Fibroblast of skin of left biceps (primary cell): Measurements from ENCODE around the gene STAB2.
A peak's percentile ranks its signal among the peaks of the same experiment; 100 is the strongest.

Experiments
- DNase-seq, 2 experiments: peaks; one replicate each; pipeline ENCODE4 v3.0.0-alpha.2; 2013; ENCODE audit warnings: low read depth in 2 of 2

The STAB2 gene, protein sequence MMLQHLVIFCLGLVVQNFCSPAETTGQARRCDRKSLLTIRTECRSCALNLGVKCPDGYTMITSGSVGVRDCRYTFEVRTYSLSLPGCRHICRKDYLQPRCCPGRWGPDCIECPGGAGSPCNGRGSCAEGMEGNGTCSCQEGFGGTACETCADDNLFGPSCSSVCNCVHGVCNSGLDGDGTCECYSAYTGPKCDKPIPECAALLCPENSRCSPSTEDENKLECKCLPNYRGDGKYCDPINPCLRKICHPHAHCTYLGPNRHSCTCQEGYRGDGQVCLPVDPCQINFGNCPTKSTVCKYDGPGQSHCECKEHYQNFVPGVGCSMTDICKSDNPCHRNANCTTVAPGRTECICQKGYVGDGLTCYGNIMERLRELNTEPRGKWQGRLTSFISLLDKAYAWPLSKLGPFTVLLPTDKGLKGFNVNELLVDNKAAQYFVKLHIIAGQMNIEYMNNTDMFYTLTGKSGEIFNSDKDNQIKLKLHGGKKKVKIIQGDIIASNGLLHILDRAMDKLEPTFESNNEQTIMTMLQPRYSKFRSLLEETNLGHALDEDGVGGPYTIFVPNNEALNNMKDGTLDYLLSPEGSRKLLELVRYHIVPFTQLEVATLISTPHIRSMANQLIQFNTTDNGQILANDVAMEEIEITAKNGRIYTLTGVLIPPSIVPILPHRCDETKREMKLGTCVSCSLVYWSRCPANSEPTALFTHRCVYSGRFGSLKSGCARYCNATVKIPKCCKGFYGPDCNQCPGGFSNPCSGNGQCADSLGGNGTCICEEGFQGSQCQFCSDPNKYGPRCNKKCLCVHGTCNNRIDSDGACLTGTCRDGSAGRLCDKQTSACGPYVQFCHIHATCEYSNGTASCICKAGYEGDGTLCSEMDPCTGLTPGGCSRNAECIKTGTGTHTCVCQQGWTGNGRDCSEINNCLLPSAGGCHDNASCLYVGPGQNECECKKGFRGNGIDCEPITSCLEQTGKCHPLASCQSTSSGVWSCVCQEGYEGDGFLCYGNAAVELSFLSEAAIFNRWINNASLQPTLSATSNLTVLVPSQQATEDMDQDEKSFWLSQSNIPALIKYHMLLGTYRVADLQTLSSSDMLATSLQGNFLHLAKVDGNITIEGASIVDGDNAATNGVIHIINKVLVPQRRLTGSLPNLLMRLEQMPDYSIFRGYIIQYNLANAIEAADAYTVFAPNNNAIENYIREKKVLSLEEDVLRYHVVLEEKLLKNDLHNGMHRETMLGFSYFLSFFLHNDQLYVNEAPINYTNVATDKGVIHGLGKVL (N-terminal part only)

GRCh38 chr12:103586791-103587370 lies at the start of gene STAB2:
TSS of gene STAB2 (plus strand) at chr12:103587273. CDS start at chr12:103587477, 204 bp downstream.
- DNase-seq, result no peak

DNA sequence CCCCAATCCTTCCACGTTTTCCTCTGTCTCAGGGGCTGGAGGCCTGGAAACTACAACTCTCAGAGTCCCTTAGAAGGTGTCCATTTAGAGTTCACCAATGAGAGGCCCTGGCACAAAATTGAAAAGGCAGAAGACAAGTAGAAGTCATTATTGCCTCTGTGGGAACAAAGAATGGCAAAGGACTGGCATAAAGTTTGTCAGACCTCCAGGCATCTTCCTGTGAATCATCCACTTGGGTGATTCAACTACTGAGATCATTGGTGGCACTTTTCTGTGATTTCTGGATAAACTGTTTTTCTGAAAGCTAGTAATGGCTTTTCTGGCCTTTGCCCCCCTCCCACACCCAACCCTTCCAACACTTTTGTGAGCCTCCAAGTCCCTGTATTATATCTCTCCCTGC lies 48.7 kb upstream of the STAB2 start:
- no peak for DNase-seq

- no peak for DNase-seq
Observed at GRCh38 chr12:103540319-103540718, 46.8 kb upstream of the STAB2 start.

DNA sequence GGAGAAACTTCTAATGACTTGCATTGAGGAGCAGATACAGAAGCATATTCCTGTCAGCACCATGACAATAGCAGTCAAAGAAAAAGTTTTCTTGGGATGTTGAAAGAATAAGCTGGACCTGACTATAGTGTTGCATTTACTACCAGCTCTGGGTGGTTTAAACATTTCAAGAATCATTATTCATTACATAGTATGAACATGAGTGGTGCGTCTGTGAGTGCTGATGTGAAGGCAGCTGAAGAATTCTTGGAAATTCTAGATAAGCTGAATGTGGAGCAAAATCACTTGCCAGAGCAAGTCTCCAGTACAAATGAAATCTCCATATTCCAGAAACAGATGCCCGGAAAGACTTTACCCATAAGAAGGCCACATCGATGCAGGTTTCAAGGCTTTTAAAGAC lies 45.0 kb upstream of the STAB2 start:
- no peak for DNase-seq

DNA sequence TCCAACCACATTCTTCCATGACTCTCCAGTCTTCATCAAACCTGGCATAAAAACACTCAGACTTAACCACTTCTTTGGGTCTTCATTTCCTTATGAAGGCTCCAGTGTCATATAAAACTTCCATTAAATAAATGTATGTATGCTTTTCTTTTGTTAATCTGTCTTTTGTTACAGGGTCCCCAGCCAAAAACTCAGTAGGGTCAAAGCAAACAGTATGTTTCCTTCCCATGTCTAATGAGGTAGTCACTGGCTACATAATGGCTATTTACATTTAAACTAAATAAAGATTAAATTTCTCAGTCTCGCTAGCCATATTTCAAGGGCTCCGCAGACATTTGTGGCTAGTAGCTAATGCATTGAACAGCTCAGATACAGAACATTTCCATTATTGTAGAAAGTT lies 40.1 kb upstream of the STAB2 start:
- no peak for DNase-seq

- DNase-seq, result no peak
Observed at GRCh38 chr12:103547376-103547775, 39.7 kb upstream of the STAB2 start.

- DNase-seq, result no peak
Observed at GRCh38 chr12:103547929-103548328, 39.1 kb upstream of the STAB2 start.

GRCh38 chr12:103548622-103549601 lies 38.2 kb upstream of the STAB2 start:
- peak; percentile 15 to 16 for DNase-seq

DNA sequence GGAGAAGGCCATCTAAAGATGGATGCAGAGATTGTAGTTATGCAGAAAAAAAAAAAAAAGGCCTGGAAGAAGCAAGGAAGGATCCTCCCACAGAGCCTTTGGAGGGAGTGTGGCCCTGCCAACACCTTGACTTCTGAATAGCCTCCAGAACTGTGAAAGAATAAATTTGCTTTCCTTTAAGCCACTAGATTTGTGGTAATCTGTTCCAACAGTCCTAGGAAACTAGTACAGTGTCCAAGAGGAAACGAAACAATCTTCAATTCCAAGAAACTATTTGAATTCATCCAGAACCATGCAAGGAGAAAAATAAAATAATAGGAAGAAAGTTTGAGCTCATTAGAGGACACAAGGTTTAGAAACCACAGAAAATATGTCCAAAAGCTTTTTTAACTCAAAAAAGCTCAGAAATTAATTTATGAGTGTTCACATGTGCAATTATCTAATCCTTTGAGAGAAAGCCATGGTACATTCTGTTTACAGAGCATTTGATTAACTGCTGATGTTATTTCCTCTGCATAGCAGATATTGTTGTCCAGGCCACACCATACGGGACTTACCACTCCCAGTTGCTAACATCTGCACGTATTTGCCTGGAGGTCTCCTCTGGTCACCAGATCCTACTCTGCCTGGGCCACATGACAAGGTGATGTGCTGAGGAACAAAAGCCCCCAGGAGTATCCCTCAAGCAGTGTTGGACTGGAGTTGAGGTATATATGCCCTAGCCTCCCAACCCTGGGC lies 30.0 kb upstream of the STAB2 start:
- DNase-seq, result no peak

DNA sequence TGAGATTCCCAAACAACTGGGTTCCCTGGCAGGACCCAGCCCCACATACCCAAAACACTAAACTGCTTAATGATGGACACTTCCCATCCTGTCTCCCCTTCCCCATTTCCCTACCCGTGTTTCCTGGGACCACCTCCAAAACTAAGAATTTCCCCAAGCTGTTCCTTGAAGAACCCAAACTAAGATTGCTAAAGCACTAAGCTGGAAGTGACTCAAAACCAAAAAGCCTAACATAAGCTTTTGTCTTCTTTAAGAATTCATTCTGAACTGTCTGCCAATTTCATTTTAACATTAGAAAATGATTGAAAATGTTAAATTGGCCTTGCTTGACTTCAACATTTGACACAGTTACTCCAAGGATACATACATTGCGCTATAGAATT lies 29.5 kb upstream of the STAB2 start:
- DNase-seq, result no peak

GRCh38 chr12:103558879-103559278 lies 28.2 kb upstream of the STAB2 start:
- no peak for DNase-seq

DNA sequence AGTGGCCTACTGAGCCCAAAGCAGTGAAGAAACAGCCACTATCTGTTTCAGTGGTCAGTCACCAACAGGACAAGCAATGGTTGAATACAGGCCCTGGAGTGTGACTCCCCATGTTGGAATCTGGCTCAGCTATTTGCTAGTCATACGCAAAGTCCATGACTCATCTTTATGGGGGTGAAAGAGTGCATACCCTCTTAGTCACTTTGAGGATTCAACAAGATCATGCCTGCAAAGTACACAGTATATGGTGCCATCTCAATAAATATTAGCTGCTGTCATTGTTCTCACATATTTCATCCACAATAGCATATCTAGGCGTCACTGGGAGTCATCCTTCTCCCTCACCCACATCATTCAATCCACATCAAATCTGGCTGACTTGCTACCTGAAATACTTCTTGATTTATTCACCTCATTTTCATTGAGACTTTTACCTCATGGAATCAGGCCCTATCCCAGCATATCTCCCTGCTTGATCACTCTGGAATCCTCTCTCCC lies 26.4 kb upstream of the STAB2 start:
- peak; percentile 77 to 80 for DNase-seq

DNA sequence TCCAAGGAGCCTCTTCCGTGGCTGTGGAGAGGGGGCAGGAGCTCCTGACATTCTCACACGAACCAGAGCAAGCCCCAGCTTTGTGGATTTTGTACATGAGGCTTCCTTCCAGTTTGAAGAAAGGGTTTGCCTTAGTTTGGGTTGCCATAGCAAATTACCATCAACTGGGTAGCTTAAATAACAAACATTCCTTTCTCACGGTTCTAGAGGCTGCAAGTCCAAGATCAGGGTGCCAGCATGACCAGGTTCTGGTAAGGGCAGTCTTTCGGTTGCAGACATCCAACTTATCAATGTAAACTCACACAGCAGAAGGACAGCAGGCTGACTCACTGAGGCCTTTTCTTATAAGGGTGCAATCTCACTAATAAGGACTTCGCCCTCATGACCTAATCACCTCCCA lies 25.9 kb upstream of the STAB2 start:
- no peak for DNase-seq

DNA sequence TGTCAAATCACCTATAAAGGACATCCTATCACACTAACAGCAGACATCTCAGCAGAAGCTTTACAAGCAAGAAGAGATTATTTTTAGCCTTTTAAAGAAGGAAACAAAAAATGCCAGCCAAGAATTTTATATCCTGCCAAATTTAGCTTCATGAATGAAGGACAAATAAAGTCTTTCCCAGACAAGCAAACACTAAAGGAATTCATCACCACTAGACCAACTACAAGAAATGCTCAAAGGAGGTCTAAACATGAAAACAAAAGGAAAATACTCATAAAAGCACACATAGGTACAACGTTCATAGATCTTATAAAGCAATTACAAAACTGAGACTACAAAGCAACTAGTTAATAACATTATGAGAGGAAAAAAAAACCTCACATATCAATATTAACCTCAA lies 20.7 kb upstream of the STAB2 start:
- no peak for DNase-seq

DNA sequence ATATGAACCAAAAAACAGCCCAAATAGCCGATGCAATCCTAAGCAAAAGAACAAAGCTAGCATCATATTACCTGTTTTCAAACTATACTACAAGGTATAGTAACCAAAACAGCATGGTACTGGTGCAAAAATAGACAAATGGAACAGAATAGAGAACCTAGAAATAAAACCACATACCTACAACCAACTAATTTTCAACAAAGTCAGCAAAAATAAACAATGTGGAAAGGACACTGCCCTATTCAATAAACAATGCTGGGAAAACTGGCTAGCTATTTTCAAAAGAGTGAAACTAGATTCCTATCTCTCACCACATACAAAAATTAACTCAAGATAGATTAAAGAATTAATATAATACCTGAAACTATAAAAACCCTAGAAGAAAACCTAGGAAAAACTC lies 17.8 kb upstream of the STAB2 start:
- no peak for DNase-seq

GRCh38 chr12:103571286-103571685 lies 15.8 kb upstream of the STAB2 start:
- DNase-seq, result no peak

GRCh38 chr12:103572312-103573045 lies 14.6 kb upstream of the STAB2 start:
- DNase-seq, result no peak

- DNase-seq, result no peak
Observed at GRCh38 chr12:103573185-103573584, 13.9 kb upstream of the STAB2 start.

DNA sequence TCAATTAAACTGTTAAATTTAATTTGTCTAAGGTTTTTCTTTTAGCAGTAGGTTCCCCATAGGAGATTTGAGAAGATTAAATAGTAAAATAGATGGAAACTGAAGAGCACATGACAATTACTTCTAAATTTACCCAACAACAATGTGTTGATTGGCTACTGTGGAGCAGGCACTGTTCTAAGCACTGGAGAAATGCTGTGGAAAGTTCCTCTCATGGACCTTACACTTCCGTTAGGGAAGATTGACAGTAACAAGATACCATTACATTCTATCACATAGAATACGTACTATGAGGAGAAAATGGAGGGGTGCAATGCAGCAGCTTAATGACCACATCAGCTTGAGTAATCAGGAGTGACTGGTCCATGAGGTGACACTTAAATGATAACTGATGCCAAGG lies 8.1 kb upstream of the STAB2 start:
- no peak for DNase-seq
